DMS53 (cell line): ENCODE measurements around the gene DOCK4.

ENCODE experiments used
- DNase-seq: peaks from one replicate; lab custom pipeline; 2025; lab: John Stamatoyannopoulos, UW

DOCK4 gene

GRCh38 chr7:111895049-111895448 is 311.1 kb downstream of the DOCK4 start:
- DNase-seq: no peak

- no peak for DNase-seq
Observed at GRCh38 chr7:111894518-111894917, 311.7 kb downstream of the DOCK4 start.

- DNase-seq: no peak
Observed at GRCh38 chr7:111893190-111893589, 313.0 kb downstream of the DOCK4 start.

- no peak for DNase-seq
Observed at GRCh38 chr7:111892588-111892987, 313.6 kb downstream of the DOCK4 start.

GRCh38 chr7:111887734-111888133 is 318.5 kb downstream of the DOCK4 start:
- DNase-seq: no peak

- DNase-seq: no peak
Observed at GRCh38 chr7:111886233-111886632, 320.0 kb downstream of the DOCK4 start.

- DNase-seq: no peak
Observed at GRCh38 chr7:111883241-111883640, 323.0 kb downstream of the DOCK4 start.

GRCh38 chr7:111878785-111879184 is 327.4 kb downstream of the DOCK4 start:
- peak; percentile 56 for DNase-seq

GRCh38 chr7:111877931-111878330 is 328.3 kb downstream of the DOCK4 start:
- DNase-seq: no peak

GRCh38 chr7:111873963-111874690 is 332.1 kb downstream of the DOCK4 start:
- no peak for DNase-seq

GRCh38 chr7:111873326-111873646 is 332.9 kb downstream of the DOCK4 start:
- no peak for DNase-seq

GRCh38 chr7:111872450-111873325 is 333.5 kb downstream of the DOCK4 start:
- DNase-seq: no peak

GRCh38 chr7:111871283-111871682 is 334.9 kb downstream of the DOCK4 start:
- no peak for DNase-seq

- no peak for DNase-seq
Observed at GRCh38 chr7:111869280-111869679, 336.9 kb downstream of the DOCK4 start.

- DNase-seq: no peak
Observed at GRCh38 chr7:111867348-111867931, 338.8 kb downstream of the DOCK4 start.

- no peak for DNase-seq
Observed at GRCh38 chr7:111866787-111867186, 339.4 kb downstream of the DOCK4 start.

GRCh38 chr7:111865430-111865829 is 340.8 kb downstream of the DOCK4 start:
- DNase-seq: no peak

GRCh38 chr7:111864291-111864976 is 341.8 kb downstream of the DOCK4 start:
- DNase-seq: no peak

- no peak for DNase-seq
Observed at GRCh38 chr7:111863269-111863668, 342.9 kb downstream of the DOCK4 start.

- DNase-seq: no peak
Observed at GRCh38 chr7:111860248-111860647, 346.0 kb downstream of the DOCK4 start.

- DNase-seq: no peak
Observed at GRCh38 chr7:111858331-111858730, 347.9 kb downstream of the DOCK4 start.

- DNase-seq: peak; percentile 42
Observed at GRCh38 chr7:111855842-111856227, 350.4 kb downstream of the DOCK4 start.
